GM18520 (cell line): ENCODE data around the gene RALGPS1.

Experiments used
- ATAC-seq: cut with Tn5 transposase; IDR thresholded peaks from one replicate; pipeline ENCODE4 v1.9.1; 2021; ENCODE audit not compliant: unreplicated experiment

RALGPS1 gene

DNA sequence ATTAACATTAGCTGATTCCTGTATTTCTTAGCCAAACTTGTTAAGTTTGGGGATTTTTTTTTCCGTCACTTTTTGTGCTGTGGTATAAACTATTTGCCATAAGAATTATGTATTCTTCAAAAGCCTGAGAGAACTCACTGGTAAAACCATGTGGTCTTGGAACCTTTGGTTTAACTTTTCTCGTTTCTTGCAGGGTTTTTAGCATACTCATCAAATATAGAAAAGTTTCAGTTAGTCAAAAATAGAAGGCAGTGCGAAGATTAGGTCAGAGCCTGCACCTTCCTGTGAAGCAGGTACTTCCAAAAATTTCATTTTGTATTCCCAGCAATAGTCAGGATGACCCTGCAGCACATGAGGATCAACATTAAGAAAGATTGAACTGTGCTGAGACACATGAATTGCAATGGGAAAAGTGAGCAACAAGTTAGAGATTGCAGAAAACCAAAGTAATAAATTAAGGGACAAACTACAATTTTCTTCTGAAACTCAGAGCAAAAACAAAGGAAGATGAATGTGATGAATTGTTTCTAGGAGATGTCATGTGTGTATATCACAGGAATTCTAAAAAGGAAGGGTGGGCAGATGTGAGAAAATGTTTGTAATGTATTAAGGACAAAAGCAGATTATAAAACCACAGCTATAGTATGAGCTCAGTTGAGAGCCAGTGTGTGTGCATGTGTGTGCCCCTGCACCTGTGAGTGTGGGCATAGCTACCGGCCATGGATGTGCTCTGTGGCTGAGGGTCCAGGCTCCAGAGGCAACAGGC lies 105.6 kb downstream of the RALGPS1 start:
- ATAC-seq: no peak

GRCh38 chr9:127020802-127021078 lies 106.2 kb downstream of the RALGPS1 start:
- ATAC-seq: no peak

- no peak for ATAC-seq
These were observed 107.2 kb downstream of the RALGPS1 start for GRCh38 chr9:127021664-127022363.

DNA sequence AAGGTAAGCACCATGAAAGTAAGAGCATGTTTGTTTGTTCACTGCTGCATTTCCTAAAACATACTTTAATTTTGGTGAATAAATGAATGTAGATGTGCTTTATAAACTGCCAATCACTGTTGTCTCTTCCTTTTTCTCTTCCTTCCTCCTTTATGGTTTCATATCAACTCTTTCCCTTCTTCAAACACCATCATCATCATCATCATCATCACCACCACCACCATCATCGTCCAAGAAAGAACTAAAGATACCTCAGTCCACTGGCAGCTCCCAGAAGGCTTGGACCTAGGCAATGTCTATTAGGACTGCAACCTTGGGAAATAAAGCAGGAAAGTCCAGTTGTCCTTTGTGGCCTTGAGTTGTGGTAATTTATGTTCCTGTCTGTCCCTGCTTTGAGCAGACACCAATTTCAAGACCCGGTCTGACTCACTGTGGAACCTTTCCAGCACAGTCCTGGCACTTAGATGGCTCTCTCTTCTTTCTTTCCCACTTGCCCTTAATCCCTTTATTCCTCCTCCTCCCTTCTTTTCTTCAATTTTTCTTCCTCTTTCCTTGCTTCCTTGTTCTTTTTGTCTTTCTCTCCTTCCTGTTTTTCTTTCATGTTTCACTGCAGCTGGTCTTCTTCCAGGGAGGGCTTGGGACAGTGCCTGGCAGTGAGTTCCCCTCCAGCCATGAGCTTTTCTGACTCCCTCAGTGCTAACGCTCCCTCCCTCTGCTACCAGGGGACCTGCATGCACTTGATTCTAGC lies 108.5 kb downstream of the RALGPS1 start:
- ATAC-seq: no peak

DNA sequence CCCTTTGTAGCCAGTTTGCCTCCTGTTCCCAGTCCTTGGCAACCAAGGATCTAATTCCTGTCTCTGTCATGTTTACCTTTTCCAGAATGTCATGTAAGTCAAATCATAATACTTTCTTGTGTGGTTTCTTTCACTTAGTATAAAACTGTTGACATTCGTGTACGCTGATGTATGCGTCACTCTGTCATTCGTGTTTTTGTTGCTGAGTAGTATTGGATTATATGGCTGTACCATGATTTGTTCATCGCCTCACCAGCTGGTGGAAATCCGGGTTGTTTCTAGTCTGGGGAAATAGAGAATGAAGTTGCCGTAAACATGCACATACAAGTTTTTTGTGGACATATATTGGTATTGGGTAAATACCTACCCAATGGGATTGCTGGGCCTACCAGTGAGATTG lies 110.5 kb downstream of the RALGPS1 start:
- ATAC-seq: no peak

GRCh38 chr9:127027694-127028093 lies 113.1 kb downstream of the RALGPS1 start:
- no peak for ATAC-seq

DNA sequence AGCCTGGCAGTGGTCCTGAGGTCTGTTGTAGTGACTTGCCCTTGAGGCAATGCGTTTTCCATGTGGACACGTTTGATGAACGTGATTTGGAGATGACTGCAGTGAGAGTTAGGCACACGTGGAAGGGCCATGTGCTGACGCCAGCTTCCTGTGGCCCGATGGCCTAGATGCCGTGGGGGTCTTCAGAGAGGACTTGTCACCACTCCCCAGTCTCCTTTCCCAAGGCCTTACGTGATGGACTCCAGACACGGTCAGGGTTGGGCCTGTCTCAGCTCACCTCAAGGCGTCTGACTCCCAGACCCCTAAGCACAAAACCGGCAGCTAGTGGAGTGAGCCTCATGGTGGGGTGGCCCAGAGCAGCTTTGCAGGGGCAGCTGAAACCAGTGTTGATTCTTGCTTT lies 115.0 kb downstream of the RALGPS1 start:
- no peak for ATAC-seq

DNA sequence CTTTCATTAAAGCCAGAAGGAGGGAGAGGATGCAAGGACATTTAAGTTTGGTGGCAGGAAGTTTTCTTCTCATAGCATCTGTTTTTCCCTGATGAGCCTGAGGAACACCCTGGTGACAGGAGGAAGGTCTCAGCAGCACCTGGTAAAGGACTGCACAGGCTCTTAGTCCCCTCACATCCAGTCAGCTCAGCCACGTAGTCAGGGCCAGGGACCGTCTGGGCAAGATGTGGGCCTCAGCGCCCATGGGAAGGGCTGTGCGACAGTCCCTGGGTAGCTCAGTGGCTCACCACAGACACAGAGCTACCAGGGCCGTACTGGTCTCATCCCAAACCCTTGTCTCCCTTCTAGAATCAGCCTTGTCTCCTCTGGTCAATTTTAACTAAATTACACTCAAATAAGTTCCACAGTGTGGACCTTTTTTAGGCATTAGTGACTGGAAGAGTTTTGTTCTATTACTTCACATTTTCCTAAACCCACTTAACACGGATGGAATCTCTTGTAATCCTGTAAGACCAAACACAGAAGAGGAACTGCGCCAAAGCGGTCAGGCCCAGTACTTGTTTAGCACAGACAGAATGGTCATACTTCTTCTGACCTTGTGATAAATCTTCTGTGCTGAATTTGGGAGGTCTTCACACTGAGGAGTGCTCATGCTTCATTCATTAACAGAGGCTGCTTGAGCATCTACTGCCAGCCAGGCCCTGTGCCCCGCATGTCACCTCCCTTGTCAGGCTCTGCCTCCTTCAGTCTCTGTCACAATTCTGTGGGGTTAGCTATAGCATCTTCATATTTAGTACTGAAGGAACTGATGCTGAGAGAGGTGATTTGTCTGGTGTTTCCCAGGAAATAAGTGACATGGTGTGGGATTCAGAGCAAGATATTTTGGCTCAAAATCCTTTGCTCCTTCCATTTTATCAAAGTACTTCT lies 116.5 kb downstream of the RALGPS1 start:
- no peak for ATAC-seq

DNA sequence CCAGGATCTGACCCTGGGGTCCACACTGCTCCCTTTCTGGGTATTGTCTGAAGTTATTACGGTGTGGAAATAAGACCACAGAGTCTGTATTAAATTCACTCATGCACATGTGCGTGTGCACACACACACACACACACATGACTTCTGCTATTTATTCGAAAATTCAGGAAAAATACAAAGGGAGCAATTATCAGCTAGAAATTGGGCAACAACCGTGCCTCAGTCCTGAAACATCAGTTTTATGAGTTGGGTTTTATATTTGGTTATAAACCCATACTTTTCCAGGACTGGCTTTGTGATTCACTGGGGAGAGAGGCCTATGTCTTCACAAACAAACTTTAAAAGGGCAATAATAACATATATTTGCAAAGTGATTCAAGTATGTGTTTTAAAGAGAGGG lies 117.7 kb downstream of the RALGPS1 start:
- ATAC-seq: no peak

DNA sequence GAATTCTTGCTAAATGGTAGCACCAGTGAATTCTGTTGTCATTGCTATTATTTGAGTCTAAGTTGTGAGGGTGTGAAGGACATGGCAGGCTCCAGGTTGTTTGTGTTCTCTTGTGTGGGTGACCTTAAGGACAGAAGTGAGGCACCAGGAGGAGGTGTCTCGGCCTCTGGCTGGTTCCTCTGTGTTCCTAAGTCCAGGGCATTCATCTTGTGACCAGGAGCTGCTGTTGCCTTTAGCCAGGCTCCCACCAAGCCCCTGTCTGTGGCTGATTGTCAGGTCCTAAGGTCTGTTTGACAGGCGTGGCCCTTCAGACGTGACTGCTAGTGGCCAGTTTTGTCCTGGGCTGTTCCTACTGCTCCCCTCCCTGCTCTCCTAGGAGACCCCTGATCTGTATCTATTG lies 118.5 kb downstream of the RALGPS1 start:
- no peak for ATAC-seq

DNA sequence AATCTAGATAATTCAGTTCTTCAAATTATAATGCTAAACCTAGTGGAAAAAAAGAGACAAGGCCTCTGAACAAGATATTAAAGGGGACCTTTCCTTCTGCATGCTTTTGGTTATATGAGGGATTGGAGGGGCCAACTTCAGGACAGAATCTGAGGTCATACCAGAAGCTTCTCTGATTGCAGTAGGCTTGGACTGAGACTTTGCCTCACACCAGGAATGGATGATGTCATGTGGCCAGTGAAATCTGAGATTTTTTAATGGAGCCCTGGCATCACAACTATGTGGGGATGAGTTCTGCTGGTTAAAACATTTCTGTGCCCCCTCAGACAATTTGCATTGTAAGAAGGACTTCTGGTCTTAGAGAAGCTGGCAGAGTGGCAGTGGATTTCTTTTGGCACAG lies 119.2 kb downstream of the RALGPS1 start:
- ATAC-seq: no peak

- ATAC-seq: no peak
These were observed 120.1 kb downstream of the RALGPS1 start for GRCh38 chr9:127034691-127035090.

- no peak for ATAC-seq
These were observed 120.8 kb downstream of the RALGPS1 start for GRCh38 chr9:127035423-127035822.

DNA sequence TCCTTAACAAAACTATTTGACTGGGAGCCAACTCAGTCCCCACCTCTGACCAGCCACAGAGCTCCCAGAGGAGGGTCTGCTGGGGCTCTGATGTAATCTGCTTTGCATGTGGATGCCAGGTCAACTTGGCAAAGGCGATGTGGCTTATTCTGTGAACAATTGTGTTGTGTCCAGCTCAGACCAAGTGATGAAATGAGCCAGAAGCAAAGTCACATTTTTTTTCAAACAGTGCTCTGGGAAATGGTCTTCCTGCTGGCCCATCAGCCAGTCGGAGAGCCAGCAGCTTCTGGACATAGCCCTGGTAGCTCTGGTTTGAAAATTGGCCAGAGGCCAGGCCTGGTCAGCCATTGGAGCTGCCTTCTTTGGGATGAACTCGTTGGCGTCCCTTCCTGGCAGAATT lies 121.4 kb downstream of the RALGPS1 start:
- ATAC-seq: no peak

GRCh38 chr9:127036437-127036836 lies 121.9 kb downstream of the RALGPS1 start:
- ATAC-seq: no peak

DNA sequence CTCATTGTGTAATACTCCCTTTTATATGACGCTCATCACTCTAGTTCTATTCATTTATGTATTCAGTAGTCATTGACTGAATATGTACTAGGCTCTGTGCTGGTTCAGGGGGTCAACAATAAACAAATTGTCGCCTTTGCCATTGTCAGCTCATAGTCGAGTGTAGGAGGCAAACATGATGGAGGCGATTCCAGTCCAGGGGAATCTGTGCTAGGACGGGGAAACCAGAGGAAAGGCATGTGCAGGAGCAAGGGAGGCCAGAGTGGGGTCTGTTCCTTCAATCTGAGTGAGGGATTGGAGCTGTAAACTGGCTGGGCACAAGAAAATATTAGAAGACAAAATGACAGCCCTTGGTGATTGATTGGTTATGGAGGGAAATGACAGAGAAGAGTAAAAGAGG lies 123.9 kb downstream of the RALGPS1 start:
- no peak for ATAC-seq

GRCh38 chr9:127039492-127039891 lies 124.9 kb downstream of the RALGPS1 start:
- no peak for ATAC-seq

DNA sequence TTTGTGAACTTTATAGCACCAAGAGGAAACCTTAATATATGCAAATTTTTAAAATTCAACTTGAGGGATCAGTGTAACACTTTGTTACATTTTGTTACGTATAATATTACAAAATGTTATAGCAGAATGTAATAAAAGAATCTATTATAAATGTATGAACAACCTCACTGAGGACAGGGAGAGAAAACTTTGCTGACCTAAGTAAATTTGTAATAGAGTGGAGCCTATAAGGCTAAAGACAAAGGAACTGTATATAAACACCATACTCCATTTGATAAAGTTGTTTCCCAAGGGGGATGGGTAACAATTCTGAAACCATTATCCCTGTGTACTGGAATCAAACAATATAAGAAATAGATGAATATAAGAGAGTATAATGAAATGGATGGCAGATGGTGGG lies 130.6 kb downstream of the RALGPS1 start:
- ATAC-seq: no peak

DNA sequence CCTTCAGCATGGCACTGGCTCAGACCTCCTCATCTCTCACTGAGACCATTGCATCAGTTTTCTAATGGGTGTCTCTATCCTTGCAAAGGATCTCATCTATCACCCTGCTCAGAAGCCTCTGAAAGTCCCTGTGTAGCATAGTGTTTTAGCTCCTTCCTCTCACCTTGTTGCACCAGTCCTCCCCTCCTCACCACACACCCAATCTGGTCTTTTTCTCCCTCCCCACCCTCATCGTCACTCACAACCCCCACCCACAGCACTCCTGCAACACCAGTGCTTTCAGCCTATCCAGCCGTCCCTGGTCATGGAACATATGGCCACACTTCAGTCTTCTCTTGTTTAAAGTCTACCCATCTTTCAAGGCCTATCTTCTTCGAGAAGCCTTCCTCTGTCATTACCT lies 133.4 kb downstream of the RALGPS1 start:
- ATAC-seq: no peak

DNA sequence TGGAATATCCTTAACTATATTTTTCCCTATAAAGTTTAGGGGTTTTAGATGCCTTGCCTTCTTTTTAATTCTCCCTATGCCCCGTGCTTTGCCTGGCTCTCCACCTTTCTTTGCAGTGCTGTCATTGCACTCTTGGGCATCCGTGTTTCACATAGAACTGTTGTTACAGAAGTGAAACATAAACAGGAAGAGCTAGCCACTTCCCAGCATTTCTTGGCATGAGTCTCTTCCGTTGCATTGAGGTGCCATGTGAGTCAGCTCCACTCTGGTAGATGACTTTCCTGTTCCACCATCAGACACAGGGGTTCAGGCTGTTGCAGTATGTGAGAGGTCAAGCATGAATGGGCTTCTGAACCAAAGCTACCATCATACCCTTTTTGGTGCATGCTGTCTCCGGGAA lies 134.5 kb downstream of the RALGPS1 start:
- ATAC-seq: no peak

- ATAC-seq: no peak
These were observed 135.0 kb downstream of the RALGPS1 start for GRCh38 chr9:127049581-127049980.
